Cardiac septum (tissue), 1 donor: ENCODE results near the gene CACNA2D3. TPM values are rescaled to one million over a fixed set of nuclear protein-coding genes. Genes with fewer than 3 reads are reported as not detected.

ENCODE experiments used
- DNase-seq: peaks from one replicate; pipeline ENCODE4 v3.0.0-alpha.2; 2020; ENCODE audit warnings: low spot score
- intact Hi-C: fragments of 100-400 bp; cut with DNase I; formaldehyde crosslinking; loops from one replicate; pipeline ENCODE4 v1.14.0; 2022
- total RNA-seq: library from RNA; stranded (reverse); fragmentation: NEBNext Ultra II Directional; extraction: Animal tissue kit (Norgen Biotek cat#: 25700); gene quantifications from one replicate; pipeline ENCODE4 v1.2.1, GENCODE V29; 2021
- donor health status: DM: no; HTN: no; CAD: no.

Gene CACNA2D3
- total RNA-seq, 1 donor from 2014 or later: 11.3 TPM

- intact Hi-C loops: no loop called here
- no peak for DNase-seq
Measured at GRCh38 chr3:54125300-54125699, 2.9 kb downstream of the CACNA2D3 start.

GRCh38 chr3:54126551-54126950 lies 4.2 kb downstream of the CACNA2D3 start:
- DNase-seq: no peak
- intact Hi-C loops: no loop called here

- no peak for DNase-seq
- intact Hi-C loops: no loop called here
Measured at GRCh38 chr3:54127499-54128056, 5.2 kb downstream of the CACNA2D3 start.

DNA sequence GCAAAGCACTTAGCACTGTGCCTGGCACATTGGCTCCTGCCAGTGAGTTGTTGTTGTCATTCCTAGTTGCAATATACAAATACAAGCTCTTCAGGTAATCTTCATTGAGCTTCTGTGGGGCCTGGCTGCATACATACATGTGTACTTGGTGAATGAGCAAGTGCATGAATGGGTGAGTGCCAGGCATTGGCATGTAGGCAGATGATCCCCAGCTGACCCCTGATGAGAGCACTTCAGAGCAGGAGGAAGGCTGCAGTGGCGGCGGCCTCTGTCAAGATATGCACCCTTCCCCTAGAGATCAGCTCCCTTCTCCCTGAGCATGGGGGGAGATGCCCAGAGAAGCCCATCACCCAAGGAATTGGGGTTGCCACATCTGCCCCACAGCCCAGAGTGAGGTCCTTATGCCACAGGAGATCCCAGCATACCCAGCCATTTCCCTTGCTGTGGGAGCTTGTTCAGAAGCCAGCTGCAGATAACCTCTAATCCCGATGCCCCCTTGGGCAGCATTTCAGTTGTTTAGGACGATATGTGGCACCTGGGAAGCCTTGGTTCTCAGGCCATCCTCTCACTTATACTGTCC lies 8.8 kb downstream of the CACNA2D3 start:
- intact Hi-C loops: no loop called here
- no peak for DNase-seq

DNA sequence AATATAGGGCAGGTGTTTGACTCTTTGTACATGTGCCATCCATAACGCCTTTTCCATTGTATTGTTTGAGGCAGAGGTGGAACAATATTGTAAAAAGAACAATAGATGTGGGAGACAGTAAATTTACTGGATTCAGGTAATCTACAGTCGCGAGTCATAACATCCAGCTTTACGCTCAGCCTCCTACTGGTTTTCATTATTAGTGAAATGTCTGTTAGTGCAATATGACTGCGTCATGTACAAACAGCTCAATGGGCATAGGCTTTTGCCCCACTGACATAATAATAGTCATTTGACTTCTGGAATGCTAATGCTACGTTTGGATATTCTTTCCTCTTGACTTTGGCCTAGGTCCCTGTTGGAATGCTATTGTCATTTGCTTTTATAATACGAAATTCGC lies 9.5 kb downstream of the CACNA2D3 start:
- intact Hi-C loops: no loop called here
- DNase-seq: no peak

DNA sequence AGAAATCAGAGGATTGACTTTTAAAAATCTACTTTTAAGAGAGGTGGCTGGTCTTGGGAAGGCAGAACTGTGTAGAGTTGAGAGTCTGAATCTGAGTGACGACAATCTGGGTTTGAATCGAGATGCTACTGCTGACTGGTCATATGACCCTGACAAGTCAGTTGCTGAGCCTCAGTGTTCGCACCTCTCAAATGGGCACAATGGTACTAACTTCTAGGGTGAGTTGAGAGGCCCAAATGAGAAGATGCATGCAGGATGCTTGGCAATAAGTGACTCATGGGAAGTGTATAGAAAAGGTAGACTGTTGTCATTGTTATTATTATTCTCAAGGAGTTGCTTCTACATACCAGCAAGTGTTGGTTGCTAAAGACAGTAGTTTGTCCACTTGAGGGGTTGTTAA lies 10.3 kb downstream of the CACNA2D3 start:
- intact Hi-C loops: no loop called here
- DNase-seq: no peak

DNA sequence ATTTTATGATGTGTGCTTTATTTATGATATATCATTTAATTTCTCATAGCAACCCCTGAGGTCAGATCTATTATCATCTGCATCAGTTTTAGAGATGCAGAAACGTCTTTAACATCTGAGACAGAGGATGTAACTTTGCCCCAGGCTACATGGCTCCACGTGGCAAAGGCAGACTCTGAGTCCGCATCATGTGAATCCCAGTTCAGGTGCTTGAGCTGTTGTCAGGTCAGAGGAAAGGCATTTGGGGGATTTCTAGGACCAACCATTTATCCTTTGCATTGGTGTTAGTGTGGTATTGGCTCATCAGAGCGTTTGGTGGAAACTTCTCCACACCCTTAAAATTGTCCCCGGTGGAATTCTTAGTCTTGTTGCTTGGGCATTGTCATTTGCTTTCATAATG lies 10.8 kb downstream of the CACNA2D3 start:
- intact Hi-C loops: no loop called here
- DNase-seq: no peak

DNA sequence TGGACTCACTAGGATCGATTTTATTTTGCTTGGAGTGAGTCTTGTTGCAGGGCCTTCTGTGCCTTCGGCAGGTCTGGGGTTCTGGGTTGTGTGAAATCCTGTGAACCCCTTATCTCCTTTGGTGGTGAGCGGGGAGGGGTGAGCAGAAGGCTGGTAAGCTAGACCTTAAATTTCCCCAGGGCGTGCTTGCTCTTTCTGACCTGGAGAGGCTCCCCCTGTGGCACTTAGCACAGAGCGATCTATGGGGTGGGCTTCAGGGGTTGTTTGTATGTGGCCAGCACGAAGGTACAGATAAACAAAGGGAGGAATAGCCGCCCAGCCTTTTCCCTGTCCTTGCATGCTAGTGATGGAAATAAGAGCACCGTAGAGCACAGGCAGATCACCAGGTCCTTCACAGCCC lies 11.8 kb downstream of the CACNA2D3 start:
- no peak for DNase-seq
- intact Hi-C loops: no loop called here

GRCh38 chr3:54134713-54135112 lies 12.4 kb downstream of the CACNA2D3 start:
- intact Hi-C loops: no loop called here
- no peak for DNase-seq

- intact Hi-C loops: no loop called here
- DNase-seq: no peak
Measured at GRCh38 chr3:54137311-54137710, 15.0 kb downstream of the CACNA2D3 start.

GRCh38 chr3:54138937-54139547 lies 16.7 kb downstream of the CACNA2D3 start:
- DNase-seq: no peak

DNA sequence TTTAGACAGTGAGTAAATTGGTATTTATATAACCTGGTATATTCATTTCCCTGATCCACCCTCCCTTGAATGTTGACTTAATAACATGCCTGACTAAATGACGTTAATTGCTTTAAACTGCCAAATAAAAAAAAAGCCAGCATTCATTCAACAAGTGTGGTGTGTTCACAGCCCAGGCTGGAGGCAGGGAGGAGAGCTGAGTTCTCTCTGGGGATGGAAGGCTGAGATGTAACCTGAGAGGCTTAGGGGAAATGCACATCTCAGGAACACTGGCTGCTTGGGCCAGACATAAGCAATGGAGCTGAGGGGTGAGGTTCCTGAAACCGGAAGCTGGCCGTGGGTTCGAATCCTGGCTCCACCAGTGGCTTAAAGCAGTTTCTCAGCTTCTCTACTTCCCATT lies 17.3 kb downstream of the CACNA2D3 start:
- no peak for DNase-seq
- intact Hi-C loops: loop anchor here (10.0 kb wide), 1 partner anchor 195 kb away; no protein-coding TSS in a partner anchor

More at GRCh38 chr3:54138937-54139547, 16.7 kb downstream of the CACNA2D3 start:
- intact Hi-C loops: no loop called here

GRCh38 chr3:54144284-54144683 lies 21.9 kb downstream of the CACNA2D3 start:
- intact Hi-C loops: loop anchor here (10.0 kb wide), 1 partner anchor 199 kb away; no protein-coding TSS in a partner anchor
- no peak for DNase-seq

DNA sequence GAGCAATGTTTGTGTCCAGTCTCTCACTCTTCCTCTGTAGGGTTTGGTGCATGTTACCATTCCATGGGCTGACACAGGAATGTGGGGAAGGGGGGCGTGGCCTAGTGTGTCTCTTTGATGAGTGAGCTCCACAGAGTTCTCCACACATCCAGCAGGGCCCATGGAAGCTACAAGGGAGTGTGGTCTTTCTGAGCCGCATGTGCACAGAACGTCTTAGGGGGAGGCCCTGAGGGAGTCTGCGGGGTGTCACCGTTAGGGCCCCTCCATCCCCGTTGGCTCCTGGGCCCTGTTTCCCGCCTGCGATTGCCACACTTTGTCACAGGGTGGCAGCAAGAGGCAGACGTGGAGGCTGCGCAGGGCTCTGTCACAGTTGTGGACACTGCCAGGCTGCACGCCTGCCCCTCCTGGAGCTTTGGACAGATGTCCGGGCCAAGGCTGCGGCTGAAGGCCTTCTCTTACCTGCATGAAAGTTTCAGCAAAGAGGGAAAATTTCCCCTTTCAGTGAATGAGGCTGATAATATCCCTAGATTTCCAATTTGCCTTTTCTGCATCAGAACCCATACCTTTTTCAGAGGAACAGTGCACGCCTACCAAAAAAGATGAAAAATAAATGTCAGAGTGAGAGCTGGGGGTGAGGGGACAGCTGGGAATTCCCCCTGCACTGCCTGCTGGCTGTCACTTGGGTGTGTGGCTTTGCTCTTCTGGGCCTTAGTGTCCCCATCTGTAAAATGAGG lies 24.3 kb downstream of the CACNA2D3 start:
- peak; percentile 83 for DNase-seq
- intact Hi-C loops: loop anchor here (1.0 to 10.0 kb wide), 3 partner anchors 202 to 228 kb away; no protein-coding TSS in a partner anchor

DNA sequence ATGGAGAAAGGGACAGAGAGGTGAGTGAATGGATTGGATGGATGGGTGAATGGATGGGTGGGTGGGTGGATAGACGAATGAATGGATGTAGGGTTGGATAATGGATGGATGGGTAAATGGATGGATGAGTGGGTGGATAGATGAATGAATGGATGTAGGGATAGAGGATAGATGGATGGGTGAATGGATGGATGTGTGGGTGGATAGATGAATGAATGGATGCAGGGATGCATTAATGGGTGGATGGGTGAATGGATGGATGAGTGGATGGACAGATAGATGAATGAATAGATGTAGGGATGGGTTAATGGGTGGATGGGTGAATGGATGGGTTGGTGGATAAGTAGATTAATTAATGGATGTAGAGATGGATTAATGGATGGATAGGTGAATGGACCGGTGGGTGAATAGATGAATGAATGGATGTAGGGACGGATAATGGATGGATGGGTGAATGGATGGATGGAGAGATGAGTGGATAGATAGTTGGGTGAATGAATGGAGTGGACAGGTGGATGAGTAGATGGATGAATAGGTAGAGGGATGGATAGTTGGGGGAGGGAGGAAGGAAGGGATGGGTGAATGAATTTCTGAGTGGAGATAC lies 28.6 kb downstream of the CACNA2D3 start:
- DNase-seq: no peak
- intact Hi-C loops: no loop called here

GRCh38 chr3:54153477-54153876 lies 31.1 kb downstream of the CACNA2D3 start:
- no peak for DNase-seq
- intact Hi-C loops: no loop called here

GRCh38 chr3:54157860-54158259 lies 35.5 kb downstream of the CACNA2D3 start:
- intact Hi-C loops: no loop called here
- no peak for DNase-seq

DNA sequence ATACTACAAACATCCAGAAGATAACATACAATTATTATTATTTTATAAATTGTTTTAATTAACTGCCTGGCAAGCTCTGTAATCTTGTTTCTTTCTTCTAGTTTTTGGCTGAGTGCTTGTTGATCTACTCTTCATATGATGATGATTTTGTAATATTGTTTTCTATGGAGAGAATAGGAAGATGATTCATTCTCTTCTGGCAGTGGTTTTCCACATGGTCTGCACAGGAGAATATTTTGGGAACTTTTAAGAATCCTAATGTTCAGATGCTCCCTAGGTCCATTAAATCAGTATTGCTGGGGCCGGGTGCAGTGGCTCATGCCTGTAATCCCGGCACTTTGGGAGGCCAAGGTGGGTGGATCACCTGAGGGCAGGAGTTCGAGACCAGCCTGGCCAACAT lies 37.6 kb downstream of the CACNA2D3 start:
- DNase-seq: no peak
- intact Hi-C loops: no loop called here

DNA sequence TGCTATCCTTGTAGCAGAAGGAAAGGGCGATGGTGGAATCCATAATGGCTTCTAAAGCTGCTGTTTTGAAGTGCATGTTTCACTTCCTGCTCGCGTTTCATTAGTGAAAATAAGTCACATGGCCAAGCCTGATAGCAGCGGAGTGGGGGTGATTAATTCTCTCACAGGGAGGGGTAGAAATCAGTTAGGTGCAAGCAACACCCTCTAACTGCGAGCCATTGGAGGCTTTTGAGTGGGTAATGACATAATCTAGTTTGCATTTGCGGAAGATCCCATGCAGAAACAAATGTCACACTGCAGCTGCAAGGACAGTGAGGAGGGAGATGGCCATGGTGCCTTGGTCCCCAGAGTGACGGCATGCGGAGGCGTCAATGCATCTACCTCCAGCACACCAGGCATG lies 41.1 kb downstream of the CACNA2D3 start:
- DNase-seq: no peak
- intact Hi-C loops: no loop called here
